HG03378 (cell line): ENCODE data around the gene CDH23.

ENCODE experiments used
- ATAC-seq: cut with Tn5 transposase; IDR thresholded peaks from one replicate; pipeline ENCODE4 v1.9.1; 2021; ENCODE audit warnings: mild to moderate bottlenecking, moderate library complexity; ENCODE audit not compliant: unreplicated experiment

Gene CDH23

DNA sequence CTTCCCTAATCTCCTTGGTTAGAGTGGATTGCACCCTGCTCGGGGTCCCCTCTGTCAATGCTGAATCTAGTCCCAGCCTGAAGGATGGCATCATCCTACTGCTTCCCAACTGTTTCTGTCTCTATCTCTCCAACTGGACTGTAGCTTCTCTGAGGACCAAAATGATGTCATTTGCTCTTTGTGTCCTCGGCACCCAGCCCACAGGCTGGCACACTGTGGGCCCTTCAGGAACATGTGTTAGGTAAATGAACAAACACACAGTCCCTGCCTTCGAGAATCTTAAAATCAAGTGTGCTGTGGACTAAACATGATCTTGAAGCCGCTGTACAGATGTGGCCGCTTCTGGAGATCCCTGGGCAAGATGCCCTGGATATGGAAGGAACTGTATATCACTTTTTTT lies 5.0 kb upstream of the CDH23 start:
- ATAC-seq: no peak

DNA sequence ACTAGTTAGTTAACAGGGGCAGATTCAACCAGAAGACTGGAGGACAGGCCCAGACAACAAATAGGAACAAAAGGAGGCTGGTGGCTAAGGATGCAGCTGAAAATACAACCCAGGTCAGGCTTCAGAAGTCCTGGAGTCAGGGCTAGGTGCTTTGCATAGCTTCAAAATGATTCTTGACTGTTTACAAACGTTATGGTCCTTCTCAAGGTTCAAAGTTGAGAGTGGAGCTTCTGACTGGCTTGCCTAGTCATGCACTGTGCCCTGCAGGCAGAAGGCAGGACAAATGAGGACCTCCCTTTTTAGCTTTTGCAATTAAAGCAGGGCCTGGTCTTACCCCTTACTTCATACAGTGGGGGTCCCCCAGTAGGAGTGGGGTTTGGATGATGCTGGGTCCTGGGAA lies 4.4 kb upstream of the CDH23 start:
- ATAC-seq: no peak

- ATAC-seq: no peak
These were observed 3.6 kb upstream of the CDH23 start for GRCh38 chr10:71392791-71393781.

GRCh38 chr10:71393841-71394475 lies 2.8 kb upstream of the CDH23 start:
- ATAC-seq: no peak

- ATAC-seq: no peak
These were observed 1.7 kb upstream of the CDH23 start for GRCh38 chr10:71394926-71395562.

GRCh38 chr10:71395621-71396020 lies 1.1 kb upstream of the CDH23 start:
- no peak for ATAC-seq

GRCh38 chr10:71396084-71396710 lies 523 bp upstream of the CDH23 start:
- no peak for ATAC-seq

DNA sequence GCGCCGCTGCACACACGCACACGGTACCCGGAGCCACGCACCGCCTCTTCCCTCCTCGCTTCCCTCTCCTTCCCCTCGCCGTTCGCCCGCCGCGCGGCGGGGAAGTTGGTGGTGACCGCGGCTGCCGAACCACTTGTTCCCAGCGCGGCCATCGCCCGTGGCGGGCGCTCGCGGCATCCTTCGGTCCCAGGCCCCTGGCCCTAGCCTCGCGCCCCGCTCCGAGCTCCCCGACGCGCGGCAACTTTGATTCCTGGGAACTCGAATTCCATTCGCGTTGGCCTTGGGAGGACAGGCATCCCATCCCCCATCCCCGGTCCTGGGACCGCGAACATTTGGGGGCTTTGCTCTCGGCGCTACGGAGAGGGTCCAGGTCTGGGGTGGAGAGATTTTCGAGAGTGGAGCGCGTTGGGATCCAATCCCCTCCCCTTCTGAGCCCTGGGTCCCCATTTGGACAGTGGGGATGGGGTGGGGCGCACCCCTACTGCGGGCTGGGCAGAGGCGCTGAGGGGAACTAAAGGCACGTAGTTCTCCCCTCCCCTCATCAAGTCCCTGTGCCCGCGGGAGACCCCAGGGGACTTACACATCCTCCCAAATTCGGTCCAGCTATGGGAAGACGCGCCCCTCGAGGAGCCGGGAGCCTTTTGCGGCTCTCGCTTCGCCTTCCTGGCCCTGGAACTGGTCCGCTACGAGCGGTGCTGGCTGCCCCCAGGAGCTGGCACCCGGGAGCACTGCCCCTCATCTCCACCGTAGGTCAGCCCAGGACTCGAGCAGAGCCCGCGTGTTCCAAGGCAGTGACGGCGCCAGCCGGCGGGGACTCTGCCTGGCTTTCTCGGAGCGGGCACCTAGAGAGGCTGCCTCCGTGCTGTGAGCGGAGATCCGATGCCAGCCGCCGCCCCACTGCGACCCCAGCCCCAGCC lies 834 bp downstream of the CDH23 start:
- no peak for ATAC-seq

GRCh38 chr10:71398976-71399375 lies 2.3 kb downstream of the CDH23 start:
- no peak for ATAC-seq

GRCh38 chr10:71399946-71400345 lies 3.2 kb downstream of the CDH23 start:
- no peak for ATAC-seq

GRCh38 chr10:71401056-71401455 lies 4.3 kb downstream of the CDH23 start:
- no peak for ATAC-seq

- no peak for ATAC-seq
These were observed 5.3 kb downstream of the CDH23 start for GRCh38 chr10:71402005-71402404.

DNA sequence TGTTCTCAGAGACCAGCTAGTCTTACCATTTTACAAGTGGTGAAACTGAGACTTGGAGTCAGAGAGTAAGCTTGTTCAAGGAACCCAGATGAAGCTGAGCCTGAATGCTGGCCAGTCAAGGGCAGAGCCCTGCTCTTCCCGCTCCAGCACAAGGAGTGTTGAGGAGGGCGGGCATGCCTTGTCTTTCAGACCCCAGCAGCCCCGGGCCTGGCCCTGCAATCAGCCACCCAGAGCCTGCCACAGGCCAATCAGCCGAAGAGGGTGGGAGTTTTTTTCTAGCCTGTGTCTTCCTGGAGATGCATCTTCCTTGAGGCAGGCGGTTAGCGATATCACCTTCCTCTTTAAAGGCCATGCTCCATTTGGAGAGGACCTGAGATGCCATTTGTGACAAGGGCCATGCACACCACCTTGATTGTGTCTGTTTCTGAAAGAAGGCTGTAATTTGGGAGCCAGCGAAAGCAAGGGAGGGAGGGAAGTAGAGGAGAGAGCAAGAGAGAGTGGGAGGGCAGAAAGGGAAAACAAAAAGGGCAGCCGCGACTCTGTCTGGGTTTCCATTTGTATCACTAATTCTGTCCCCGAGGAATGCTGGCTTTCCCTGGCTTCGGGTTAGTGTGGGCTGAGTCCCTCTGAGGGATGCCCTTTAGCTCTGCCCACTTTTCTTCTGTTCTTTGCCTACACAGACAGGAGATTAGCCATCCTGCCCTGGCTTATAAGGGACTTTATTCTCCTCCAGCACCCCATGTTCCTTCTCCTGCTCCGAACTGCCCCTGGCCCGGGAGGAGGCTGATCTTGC lies 8.0 kb downstream of the CDH23 start:
- no peak for ATAC-seq

- no peak for ATAC-seq
These were observed 10.2 kb downstream of the CDH23 start for GRCh38 chr10:71406878-71407277.

- no peak for ATAC-seq
These were observed 11.9 kb downstream of the CDH23 start for GRCh38 chr10:71408436-71409225.

- no peak for ATAC-seq
These were observed 12.9 kb downstream of the CDH23 start for GRCh38 chr10:71409516-71410104.

DNA sequence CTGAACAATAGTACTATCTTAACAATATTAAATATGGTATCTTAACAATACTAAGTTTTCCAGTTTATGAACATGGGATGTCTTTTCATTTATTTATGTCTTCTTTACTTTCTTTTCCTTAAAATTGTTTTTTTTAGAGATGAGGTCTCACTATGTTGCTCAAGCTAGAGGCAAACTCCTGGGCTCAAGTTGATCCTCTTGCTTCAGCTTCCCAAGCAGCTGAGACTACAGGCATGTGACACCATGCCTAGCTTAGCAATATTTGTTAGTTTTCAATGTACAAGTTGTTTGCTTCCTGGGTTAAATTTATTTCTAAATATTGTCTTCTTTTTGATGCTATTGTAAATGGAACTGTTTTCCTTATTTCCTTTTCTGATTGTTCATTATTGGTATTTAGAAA lies 16.9 kb downstream of the CDH23 start:
- no peak for ATAC-seq

GRCh38 chr10:71414359-71414758 lies 17.6 kb downstream of the CDH23 start:
- ATAC-seq: no peak
